Karpas-422 (cell line): ENCODE data around the gene CTTN. TPM values are rescaled to one million over a fixed set of nuclear protein-coding genes. Genes with fewer than 3 reads are reported as not detected.

ENCODE experiments used
- DNase-seq: peaks from one replicate; pipeline ENCODE4 v3.0.0-alpha.2; 2015
- H2AFZ ChIP-seq: fragments of 200-600 bp; sonication (generic); 2 replicates; pipeline ENCODE4 v1.6.1; 2014; ENCODE audit warnings: antibody characterized with exemption, low read length, mixed read lengths
- H3K27ac ChIP-seq: fragments of 200-600 bp; sonication (generic); 2 replicates; pipeline ENCODE4 v1.5.1; 2014; ENCODE audit warnings: mild to moderate bottlenecking, low read length, moderate library complexity
- H3K27me3 ChIP-seq: fragments of 200-600 bp; sonication (generic); 2 replicates; pipeline ENCODE4 v1.6.1; 2014; ENCODE audit warnings: low read length, mixed read lengths
- H3K36me3 ChIP-seq: fragments of 200-600 bp; sonication (generic); 2 replicates; pipeline ENCODE4 v1.6.1; 2014; ENCODE audit warnings: low read length, mixed read lengths; ENCODE audit not compliant: insufficient read depth
- H3K4me1 ChIP-seq: fragments of 200-600 bp; sonication (generic); 2 replicates; pipeline ENCODE4 v1.6.1; 2014; ENCODE audit warnings: mild to moderate bottlenecking, low read length, mixed read lengths
- H3K4me2 ChIP-seq: fragments of 200-600 bp; sonication (generic); 2 replicates; pipeline ENCODE4 v1.6.1; 2014; ENCODE audit warnings: low read length, low read depth, mild to moderate bottlenecking; ENCODE audit not compliant: poor library complexity, severe bottlenecking
- H3K4me3 ChIP-seq: fragments of 200-600 bp; sonication (generic); 2 replicates; pipeline ENCODE4 v1.5.1; 2014; ENCODE audit warnings: mild to moderate bottlenecking, antibody characterized with exemption, low read length, mixed read lengths
- H3K79me2 ChIP-seq: fragments of 200-600 bp; sonication (generic); 2 replicates; pipeline ENCODE4 v1.6.1; 2014; ENCODE audit warnings: mild to moderate bottlenecking, low read length, mixed read lengths
- H3K9ac ChIP-seq: fragments of 200-600 bp; sonication (generic); 2 replicates; pipeline ENCODE4 v1.6.0; 2014; ENCODE audit warnings: low read length
- H3K9me2 ChIP-seq: fragments of 200-600 bp; sonication (generic), shearing (Covaris generic); replicated peaks from 2 replicates; pipeline ENCODE4 v1.6.0; 2014; ENCODE audit warnings: mild to moderate bottlenecking, low read length, moderate library complexity; ENCODE audit not compliant: insufficient read depth
- H3K9me3 ChIP-seq: fragments of 300-700, 200-600 bp; sonication (generic); 2 replicates; pipeline ENCODE4 v1.6.1; 2014; ENCODE audit warnings: low read length, mixed read lengths
- H4K20me1 ChIP-seq: fragments of 200-600 bp; sonication (generic); 2 replicates; pipeline ENCODE4 v1.6.1; 2014; ENCODE audit warnings: mild to moderate bottlenecking, antibody characterized with exemption, low read length, low read depth; ENCODE audit not compliant: insufficient read depth
- total RNA-seq: library from RNA; depleted of rRNA; stranded (reverse); fragments of >200 nt; shearing (Covaris generic); gene quantifications from 2 replicates; pipeline ENCODE4 v1.2.3, GENCODE V29; 2014; ENCODE audit warnings: low replicate concordance; rRNA removed

Gene CTTN
- total RNA-seq, 1 experiment from 2014 or later: 143 TPM

DNA sequence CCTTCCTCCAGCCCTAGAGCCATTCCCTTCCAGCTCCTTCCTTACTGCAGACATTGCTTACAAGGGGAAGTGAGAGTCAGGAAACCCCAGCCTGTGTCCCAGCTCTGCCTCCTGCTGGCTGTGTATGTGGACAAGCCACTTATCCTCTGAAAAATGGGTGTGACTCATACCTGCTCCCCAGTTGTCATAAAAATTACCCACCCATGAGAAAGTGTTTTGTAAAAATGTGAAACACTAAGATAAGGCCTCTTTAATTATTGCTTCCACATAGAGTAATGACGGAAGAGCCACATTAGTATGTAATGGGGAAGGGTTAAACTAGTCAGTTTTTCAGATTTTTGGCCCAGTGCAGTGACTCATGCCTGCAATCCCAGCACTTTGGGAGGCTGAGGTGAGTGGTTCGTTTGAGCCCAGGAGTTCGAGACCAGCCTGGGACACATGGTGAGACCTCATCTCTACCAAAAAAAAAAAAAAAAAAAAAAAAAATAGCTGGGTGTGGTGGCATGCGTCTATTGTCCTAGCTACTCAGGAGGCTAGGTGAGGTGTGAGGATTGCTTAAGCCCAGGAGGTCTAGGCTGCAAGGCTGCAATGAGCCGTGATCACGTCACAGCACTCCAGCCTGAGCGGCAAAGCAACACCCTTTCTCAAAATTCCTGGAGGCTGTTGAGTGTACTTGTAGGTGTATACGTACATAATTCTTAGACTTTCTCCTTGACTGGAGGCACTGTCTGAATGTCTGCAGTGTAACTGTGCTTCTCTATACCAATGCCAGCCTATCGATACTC, 84.9 kb downstream of the CTTN start:
- H3K79me2 ChIP-seq: no peaks in the 10 kb centered on the region
- H3K27ac ChIP-seq: no peak overlapping the region
- no peak overlapping the region for H3K4me3 ChIP-seq
- no peaks in the 10 kb centered on the region for H3K9me2 ChIP-seq
- no peaks in the 10 kb centered on the region for H3K4me1 ChIP-seq
- DNase-seq: peak; percentile 60
- no peaks in the 10 kb centered on the region for H3K27me3 ChIP-seq
- H2AFZ ChIP-seq: no peak overlapping the region
- H3K9me3 ChIP-seq: no peaks in the 10 kb centered on the region
- H3K36me3 ChIP-seq: no peaks in the 10 kb centered on the region
- no peaks in the 10 kb centered on the region for H4K20me1 ChIP-seq
- no peak overlapping the region for H3K9ac ChIP-seq
- no peak overlapping the region for H3K4me2 ChIP-seq

DNA sequence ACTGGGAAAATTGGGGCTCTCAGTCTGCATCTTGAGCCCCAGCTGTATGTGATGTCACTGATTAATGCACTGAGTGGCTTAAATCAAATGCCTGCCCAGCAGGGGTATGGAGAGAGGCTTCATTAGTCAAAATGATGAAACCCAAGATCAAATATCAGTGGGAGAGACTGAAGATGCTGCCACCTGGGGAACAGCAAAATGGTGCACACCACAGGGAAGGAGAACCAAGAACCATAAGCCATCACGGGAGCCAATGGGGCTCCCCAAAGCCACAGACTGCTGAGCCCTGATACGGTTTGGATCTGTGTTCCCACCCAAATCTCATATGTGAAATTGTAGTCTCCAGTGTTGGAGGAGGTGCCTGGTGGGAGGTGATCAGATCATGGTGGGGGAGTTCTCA, 85.6 kb downstream of the CTTN start:
- Histone ChIP-seq H3K27ac (no peak overlapping the region), H3K9ac (no peak overlapping the region), H3K36me3 (no peaks in the 10 kb centered on the region), H3K9me2 (no peaks in the 10 kb centered on the region), H4K20me1 (no peaks in the 10 kb centered on the region), H2AFZ (no peak overlapping the region), H3K27me3 (no peaks in the 10 kb centered on the region), H3K4me2 (no peak overlapping the region), H3K79me2 (no peaks in the 10 kb centered on the region), H3K4me1 (no peaks in the 10 kb centered on the region), H3K9me3 (no peaks in the 10 kb centered on the region), H3K4me3 (no peak overlapping the region)
- no peak for DNase-seq

DNA sequence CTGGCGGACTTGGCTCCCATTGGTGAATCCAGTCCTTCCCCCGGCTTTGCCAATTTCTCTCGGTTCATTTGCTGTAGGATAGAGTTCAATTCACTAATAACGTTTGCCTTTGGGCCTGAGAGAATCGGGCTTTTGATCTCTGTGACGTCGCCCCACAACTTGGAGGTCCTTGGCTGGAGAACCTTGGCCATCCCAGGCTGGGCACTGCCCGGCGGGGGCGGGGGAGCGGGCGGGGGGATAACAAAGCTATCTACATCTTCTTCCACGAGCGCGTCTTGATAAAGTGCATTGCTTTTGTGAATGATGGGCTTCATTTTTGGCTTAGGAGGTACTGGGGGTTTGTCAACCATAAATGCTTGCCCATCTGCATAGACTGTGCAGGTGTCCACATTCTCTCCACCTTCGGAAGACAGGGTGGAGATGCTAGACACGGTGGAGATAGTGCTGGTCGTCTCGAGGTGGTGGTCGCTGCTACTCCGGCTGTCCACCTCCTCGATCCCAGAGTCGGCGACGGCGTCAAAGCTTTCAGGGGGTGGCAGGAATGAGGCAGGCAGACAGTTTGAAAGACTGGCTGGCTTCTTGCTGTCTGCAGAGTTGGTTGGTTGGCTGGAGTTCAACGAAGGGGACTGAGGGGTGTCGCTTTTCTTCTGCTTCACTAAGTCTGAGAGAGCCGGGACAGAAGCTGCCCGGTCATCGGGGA, 87.1 kb downstream of the CTTN start:
- Histone ChIP-seq H4K20me1 (no peaks in the 10 kb centered on the region), H3K27me3 (no peaks in the 10 kb centered on the region), H3K9me3 (peaks cover 2% of the 10 kb centered on the region), H3K9me2 (no peaks in the 10 kb centered on the region), H3K27ac (no peak overlapping the region), H2AFZ (no peak overlapping the region), H3K9ac (no peak overlapping the region), H3K79me2 (no peaks in the 10 kb centered on the region), H3K36me3 (no peaks in the 10 kb centered on the region; the same call in 1 of the 2 replicates), H3K4me2 (no peak overlapping the region), H3K4me3 (no peak overlapping the region), H3K4me1 (no peaks in the 10 kb centered on the region)
- DNase-seq: no peak

DNA sequence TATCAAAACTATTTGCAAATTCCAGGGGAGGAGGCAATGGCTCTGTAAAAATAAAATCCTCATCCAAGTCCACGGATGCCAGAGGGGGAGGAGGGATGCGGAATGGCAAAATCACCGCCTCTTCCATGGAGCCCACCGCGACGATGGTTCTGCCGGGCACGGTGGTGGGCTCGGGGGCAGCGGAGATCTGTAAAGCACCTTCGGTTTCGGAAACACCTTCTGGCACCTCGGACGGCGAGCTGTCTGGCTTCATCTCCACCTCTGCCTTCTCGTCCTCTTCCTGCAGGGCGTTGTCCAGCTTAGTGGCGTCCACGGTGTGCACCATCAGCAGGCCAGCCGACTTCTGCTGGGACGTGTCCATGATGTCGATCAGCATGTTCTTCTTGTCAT, 87.7 kb downstream of the CTTN start:
- Histone ChIP-seq H3K9me3 (peaks cover 7% of the 10 kb centered on the region), H4K20me1 (no peaks in the 10 kb centered on the region), H3K4me3 (no peak overlapping the region), H3K4me1 (no peaks in the 10 kb centered on the region), H2AFZ (no peak overlapping the region), H3K79me2 (no peaks in the 10 kb centered on the region), H3K9ac (no peak overlapping the region), H3K36me3 (no peaks in the 10 kb centered on the region; the same call in 1 of the 2 replicates), H3K4me2 (no peak overlapping the region), H3K27ac (no peak overlapping the region), H3K9me2 (no peaks in the 10 kb centered on the region), H3K27me3 (no peaks in the 10 kb centered on the region)
- DNase-seq: no peak

Other genes with a start within 250 kb of the CTTN start
- gene FADD, start 195.2 kb upstream of the CTTN start, total RNA-seq: 19.8 and 39.5 TPM in 2 replicates
- gene PPFIA1, start 127.8 kb upstream of the CTTN start, total RNA-seq: 24.6 and 50.1 TPM in 2 replicates